Calu3 (cell line): ENCODE measurements around the gene ASIC2. TPM values are rescaled to one million over a fixed set of nuclear protein-coding genes. Genes with fewer than 3 reads are reported as not detected.

Experiments used
- BruUV-seq: library from RNA; stranded (reverse); fragments of 400-500 nt; replicated peaks from 2 replicates; lab custom pipeline; 2021; lab: Mats Ljungman, UMichigan
- CTCF ChIA-PET: fragments of 300-600 bp; sonication (Branson Sonifier 250); formaldehyde crosslinking; loops from one replicate; lab custom pipeline; 2022; ENCODE audit warnings: antibody characterized with exemption; lab: Charles Lee
- DNase-seq: peaks from one replicate; pipeline ENCODE4 v3.0.0; 2022
- H3K27ac Mint-ChIP-seq: one replicate; pipeline ENCODE4 v1.8.0; 2022; ENCODE audit warnings: mixed read lengths; ENCODE audit not compliant: unreplicated experiment
- H3K27me3 Mint-ChIP-seq: one replicate; pipeline ENCODE4 v1.8.0; 2022; ENCODE audit warnings: mixed read lengths; ENCODE audit not compliant: unreplicated experiment
- H3K36me3 Mint-ChIP-seq: one replicate; pipeline ENCODE4 v1.8.0; 2022; ENCODE audit warnings: mild to moderate bottlenecking, moderate library complexity, mixed read lengths; ENCODE audit not compliant: insufficient read depth, unreplicated experiment
- H3K4me1 Mint-ChIP-seq: one replicate; pipeline ENCODE4 v1.8.0; 2022; ENCODE audit warnings: mild to moderate bottlenecking, low read depth, mixed read lengths; ENCODE audit not compliant: unreplicated experiment
- H3K4me3 Mint-ChIP-seq: one replicate; pipeline ENCODE4 v1.8.0; 2022; ENCODE audit warnings: mild to moderate bottlenecking, low read depth, moderate library complexity, mixed read lengths; ENCODE audit not compliant: unreplicated experiment
- H3K9me3 Mint-ChIP-seq: one replicate; pipeline ENCODE4 v1.8.0; 2022; ENCODE audit warnings: low read depth, mixed read lengths; ENCODE audit not compliant: unreplicated experiment
- CTCF ChIP-seq: fragments of 200-600 bp; IDR thresholded peaks from one replicate; pipeline ENCODE4 v1.8.0; 2022; ENCODE audit warnings: antibody characterized with exemption; ENCODE audit not compliant: unreplicated experiment
- intact Hi-C: fragments of 100-400 bp; cut with micrococcal nuclease; formaldehyde crosslinking; loops from one replicate; pipeline ENCODE4 v1.10.0; 2022; ENCODE audit not compliant: unreplicated experiment
- total RNA-seq: library from RNA; stranded (reverse); gene quantifications from 2 replicates; pipeline ENCODE4 v1.2.3, GENCODE V29; 2022

Gene ASIC2
- total RNA-seq, 1 experiment from 2014 or later, result not detected

- no peak for DNase-seq
- H3K27ac Mint-ChIP-seq, result no peak overlapping the region
- H3K4me3 Mint-ChIP-seq, result no peak overlapping the region
- no peaks in the 10 kb centered on the region for H3K9me3 Mint-ChIP-seq
- CTCF ChIA-PET, result no interaction called here
- H3K36me3 Mint-ChIP-seq, result no peaks in the 10 kb centered on the region
- TF ChIP-seq CTCF, result no peak
- H3K4me1 Mint-ChIP-seq, result no peaks in the 10 kb centered on the region
- peaks cover 84% of the 10 kb centered on the region for H3K27me3 Mint-ChIP-seq
- BruUV-seq, result no TSS peak
- intact Hi-C loops, result no loop called here
Observed at GRCh38 chr17:33028778-33029177, 264.3 kb downstream of the ASIC2 start.

GRCh38 chr17:33028061-33028460 is 265.0 kb downstream of the ASIC2 start:
- BruUV-seq, result no TSS peak
- no peak for DNase-seq
- Mint-ChIP-seq H3K4me3 (no peak overlapping the region), H3K27me3 (peaks cover 87% of the 10 kb centered on the region), H3K9me3 (no peaks in the 10 kb centered on the region), H3K4me1 (no peaks in the 10 kb centered on the region), H3K36me3 (no peaks in the 10 kb centered on the region), H3K27ac (no peak overlapping the region)
- intact Hi-C loops, result no loop called here
- no peak for TF ChIP-seq CTCF
- CTCF ChIA-PET, result no interaction called here

GRCh38 chr17:33024688-33025486 is 268.2 kb downstream of the ASIC2 start:
- no peak for DNase-seq
- Mint-ChIP-seq H3K27ac (no peak overlapping the region), H3K4me3 (no peak overlapping the region), H3K36me3 (no peaks in the 10 kb centered on the region), H3K9me3 (no peaks in the 10 kb centered on the region), H3K4me1 (no peaks in the 10 kb centered on the region), H3K27me3 (peaks cover 83% of the 10 kb centered on the region)
- BruUV-seq, result no TSS peak
- intact Hi-C loops, result no loop called here
- CTCF ChIA-PET, result interaction anchor here (0.5 kb wide), 1 partner anchor 139 kb away, joined by 3 read pairs; no protein-coding TSS in a partner anchor
- TF ChIP-seq CTCF, result no peak

- Mint-ChIP-seq H3K9me3 (no peaks in the 10 kb centered on the region), H3K4me3 (no peak overlapping the region), H3K27me3 (peaks cover 87% of the 10 kb centered on the region), H3K27ac (no peak overlapping the region), H3K4me1 (no peaks in the 10 kb centered on the region), H3K36me3 (no peaks in the 10 kb centered on the region)
- intact Hi-C loops, result no loop called here
- CTCF ChIA-PET, result no interaction called here
- no peak for DNase-seq
- no peak for TF ChIP-seq CTCF
- no TSS peak for BruUV-seq
Observed at GRCh38 chr17:33023790-33024189, 269.3 kb downstream of the ASIC2 start.
